CD4-positive, alpha-beta T cell treated with Interleukin-1 beta for 1 hour (primary cell): ENCODE results near the gene CHD9.
"Not testable (repeated sequence)": the region's sequence is repeated elsewhere in the genome, so short reads cannot be mapped to it uniquely, and the experiment has no call there.

Source experiments
- DNase-seq, 2 donors: peaks; one replicate each; pipeline ENCODE4 v3.0.0-alpha.2; 2020 to 2022

The CHD9 gene

GRCh38 chr16:53209877-53210276, 155.1 kb downstream of the CHD9 start:
- no peak for DNase-seq

- DNase-seq: no peak
These were observed 156.5 kb downstream of the CHD9 start for GRCh38 chr16:53211253-53211652.

- DNase-seq: no peak
These were observed 158.1 kb downstream of the CHD9 start for GRCh38 chr16:53212893-53213223.

DNA sequence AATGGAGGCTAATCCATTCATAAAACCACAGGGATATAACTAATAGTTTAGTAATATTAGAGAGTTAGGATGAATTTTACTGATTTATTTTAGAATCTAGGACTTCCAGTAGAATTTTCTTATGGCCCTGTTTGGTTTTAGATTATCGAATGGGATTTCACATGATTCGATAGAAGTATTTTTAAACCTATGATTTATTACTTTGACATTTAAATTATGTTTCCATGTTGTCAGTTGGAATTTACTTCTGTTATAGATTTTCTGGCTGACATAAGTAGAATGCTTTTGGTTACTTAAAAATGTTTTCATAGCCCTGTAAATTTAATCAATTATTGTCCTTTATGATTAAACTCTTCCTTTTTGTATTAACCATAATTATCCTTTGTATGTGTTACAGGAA, 158.8 kb downstream of the CHD9 start:
- DNase-seq: no peak

- DNase-seq: peak in 1 of 2 donors; percentile 4
These were observed 162.0 kb downstream of the CHD9 start for GRCh38 chr16:53216798-53217197.

GRCh38 chr16:53219371-53219770, 164.6 kb downstream of the CHD9 start:
- DNase-seq: no peak

DNA sequence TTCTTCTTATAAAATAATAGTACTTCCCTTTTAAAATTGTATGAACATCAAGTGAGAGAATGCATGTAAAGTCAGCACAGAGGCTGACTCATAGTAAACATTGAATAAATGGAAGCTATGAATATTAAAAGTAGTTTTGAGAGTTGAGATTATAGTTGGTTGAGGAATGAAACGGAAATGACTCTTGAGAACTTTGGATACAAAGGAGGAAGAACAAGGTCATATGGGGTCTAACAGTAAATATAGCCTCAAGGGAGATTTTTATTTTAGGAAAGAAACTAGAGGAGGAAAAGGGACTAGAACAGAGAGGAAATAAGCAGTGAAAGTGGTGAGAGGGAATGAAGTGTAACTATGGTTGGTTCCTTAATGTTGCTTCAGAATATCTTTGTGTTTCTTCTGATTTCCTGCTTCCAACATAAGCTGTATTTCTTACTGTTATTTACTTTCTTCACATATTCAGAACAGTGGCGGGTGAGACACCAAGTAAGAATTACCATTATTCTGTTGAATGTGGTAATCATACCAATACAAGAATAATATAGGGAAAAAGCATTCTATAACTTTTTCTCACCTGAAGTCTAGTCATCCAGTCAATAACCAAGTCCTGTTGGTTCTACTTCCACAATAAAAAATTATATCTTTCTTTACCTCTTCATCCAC, 165.1 kb downstream of the CHD9 start:
- no peak for DNase-seq

DNA sequence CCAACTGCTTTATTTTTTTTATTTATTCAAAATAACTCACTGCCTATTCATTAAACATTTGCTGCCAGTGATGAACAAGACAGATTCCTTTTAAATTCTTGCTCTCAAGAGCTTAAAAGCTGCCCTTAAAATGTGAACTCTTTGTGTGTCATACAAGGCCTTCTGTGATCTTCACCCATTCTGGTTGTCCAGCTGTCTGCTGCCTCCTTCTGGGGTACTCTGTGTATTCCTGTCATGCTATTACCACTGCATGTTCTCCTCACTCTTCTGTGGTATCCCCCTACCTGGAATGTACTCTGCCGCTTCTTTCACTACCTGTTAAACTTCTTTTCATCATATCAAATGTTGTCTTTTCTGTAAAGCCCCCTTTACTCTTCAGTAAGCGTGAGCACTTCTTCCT, 165.8 kb downstream of the CHD9 start:
- peak; percentile 3 to 4 for DNase-seq

GRCh38 chr16:53224951-53225533, 170.3 kb downstream of the CHD9 start:
- DNase-seq: no peak

DNA sequence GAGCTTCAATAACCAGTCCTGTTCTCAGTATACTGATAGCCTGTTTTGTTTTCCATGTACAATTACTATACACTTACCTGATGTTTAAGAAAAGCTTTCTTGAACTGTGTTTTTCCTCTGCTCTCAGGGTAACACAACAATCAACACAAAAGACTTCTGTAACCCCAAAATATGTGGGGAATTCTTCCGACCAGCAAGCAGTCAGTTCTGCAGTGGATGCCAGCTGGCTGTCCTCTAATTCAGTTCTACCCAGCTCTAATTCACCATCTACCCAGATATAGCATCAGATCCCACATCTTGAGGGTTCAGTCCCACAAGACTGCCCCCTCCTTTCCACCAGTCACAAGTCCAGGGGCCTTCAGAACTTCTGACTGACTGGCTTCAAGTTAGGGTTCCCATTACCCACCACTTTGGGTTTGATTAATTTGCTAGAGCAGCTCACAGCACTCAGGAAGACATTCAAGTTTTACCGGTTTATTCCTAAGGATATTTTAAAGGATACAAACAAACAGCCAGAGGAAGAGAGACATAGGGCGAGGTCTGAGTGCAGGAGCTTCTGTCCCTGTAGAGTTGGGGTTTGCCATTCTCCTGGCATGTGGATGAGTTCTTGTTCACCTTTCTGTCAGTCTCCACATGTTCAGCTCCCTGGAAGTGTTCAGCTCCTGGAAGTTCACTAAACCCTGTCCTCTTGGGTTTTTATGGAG, 178.2 kb downstream of the CHD9 start:
- DNase-seq: no peak

DNA sequence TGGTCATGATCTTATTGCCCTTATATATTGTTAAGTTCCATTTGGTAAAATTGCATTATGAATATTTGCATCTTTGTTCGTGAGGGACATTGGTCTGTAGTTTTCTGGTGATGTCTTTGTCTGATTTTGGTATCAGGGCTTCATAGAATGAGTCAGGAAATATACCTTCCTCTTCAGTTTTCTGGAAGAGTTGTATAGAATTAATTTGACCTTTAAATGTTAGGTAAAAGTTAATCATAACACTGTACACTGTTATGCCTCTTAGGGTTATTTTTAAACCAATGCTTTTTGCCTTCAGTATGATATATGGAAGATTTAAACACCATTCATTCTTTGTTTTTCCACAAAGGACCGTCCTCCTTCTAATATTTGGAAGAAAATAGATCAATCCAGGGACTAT, 180.0 kb downstream of the CHD9 start:
- DNase-seq: no peak

DNA sequence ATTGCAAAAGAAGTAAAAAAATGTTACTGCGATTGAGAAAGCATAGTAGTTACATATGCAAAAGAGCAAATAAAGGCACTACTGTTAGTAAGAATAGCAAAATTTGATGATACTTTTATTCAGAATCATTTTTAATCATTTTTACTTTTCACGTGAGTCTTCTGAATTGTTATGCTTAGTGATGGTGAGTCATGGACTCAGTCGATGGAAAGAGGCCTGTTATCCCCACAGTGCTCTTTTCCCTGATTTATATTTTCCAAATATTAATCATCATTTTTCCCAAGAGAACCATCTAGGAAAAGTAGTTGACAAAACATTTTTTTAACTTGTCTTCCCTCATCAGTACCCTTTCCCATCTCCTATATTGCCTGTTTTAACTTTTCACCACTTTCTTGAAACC, 181.1 kb downstream of the CHD9 start:
- no peak for DNase-seq

GRCh38 chr16:53249331-53249730, 194.5 kb downstream of the CHD9 start:
- no peak for DNase-seq

DNA sequence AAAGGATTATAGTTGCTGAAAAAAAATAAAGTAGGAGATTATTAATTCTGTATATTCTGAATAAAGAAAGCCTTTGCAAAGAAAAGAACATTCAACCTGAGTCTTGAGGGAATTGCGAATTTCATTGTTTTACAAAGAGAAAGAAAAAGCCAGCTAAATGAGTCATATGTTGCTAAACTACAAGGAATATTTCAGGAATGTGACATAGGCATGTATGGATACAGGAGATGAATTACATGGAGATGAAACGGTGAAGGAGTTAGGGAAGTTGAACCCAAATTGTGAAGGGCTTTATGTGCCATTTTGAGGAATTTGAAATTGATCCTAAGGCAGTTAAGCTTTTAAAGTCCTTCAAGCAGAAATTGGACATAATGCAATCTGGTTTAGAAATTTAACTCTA, 202.2 kb downstream of the CHD9 start:
- DNase-seq: no peak

DNA sequence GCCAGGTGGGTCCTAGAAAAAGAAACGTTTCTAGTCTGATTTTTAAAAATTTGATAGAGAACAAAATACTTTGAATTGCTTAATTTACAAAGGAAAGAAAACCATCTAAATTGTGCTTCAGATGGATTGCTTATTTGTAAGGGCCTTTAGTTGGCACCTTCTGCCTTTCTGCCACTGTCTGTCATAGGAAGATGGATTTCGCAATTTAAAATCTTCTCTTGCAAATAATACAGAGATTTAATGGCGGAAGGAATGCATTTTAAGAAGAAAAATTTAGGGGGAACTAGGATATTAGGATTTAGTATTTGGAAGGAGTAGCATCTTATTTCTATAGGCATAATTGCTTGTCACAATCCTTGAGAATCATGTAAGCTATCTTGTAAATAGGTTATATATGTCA, 204.0 kb downstream of the CHD9 start:
- DNase-seq: no peak

DNA sequence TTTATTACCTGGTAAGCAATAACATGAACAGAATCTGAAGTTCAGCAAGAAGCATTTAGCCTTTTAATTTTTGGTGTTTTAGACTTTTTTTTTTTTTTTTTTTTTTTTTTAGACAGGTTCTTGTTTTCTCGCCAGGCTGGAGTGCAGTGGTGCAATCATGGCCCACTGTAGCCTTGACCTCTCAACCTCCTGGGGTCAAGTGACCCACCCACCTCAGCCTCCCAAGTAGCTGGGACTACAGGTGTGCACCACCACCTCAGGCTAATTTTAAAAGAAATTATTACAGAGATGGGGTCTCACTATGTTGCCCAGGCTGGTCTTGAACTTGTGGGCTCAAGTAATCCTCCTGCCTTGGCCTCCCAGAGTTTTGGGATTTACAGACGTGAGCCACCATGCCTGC, 206.5 kb downstream of the CHD9 start:
- DNase-seq: no peak

DNA sequence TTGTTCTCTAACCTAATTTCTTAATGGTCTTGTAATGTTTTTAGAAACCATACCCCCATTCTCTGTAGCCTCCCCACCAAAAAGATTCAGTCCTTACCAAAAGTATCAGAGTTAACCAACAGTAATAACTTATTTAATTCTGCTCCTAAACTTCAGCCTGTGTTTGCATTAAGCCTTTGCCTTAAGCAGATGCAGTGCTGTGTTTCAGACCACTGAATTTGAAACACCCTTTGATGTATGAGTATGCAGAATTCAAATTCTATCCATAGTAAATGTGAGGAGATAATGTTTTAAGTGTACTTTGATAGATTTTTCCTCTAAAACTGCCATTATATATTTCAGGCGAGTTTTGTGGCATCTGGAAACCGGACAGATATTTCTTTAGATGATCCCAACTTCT, 207.9 kb downstream of the CHD9 start:
- no peak for DNase-seq

GRCh38 chr16:53266156-53266555, 211.4 kb downstream of the CHD9 start:
- no peak for DNase-seq

DNA sequence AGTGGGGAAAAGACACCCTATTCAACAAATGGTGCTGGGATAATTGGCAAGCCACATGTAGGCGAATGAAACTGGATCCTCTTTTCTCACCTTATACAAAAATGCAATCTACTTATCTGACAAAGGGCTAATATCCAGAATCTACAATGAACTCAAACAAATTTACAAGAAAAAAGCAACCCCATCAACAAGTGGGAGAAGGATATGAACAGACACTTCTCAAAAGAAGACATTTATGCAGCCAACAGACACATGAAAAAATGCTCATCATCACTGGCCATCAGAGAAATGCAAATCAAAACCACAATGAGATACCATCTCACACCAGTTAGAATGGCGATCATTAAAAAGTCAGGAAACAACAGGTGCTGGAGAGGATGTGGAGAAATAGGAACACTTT, 223.7 kb downstream of the CHD9 start:
- not testable (repeated sequence) for DNase-seq

DNA sequence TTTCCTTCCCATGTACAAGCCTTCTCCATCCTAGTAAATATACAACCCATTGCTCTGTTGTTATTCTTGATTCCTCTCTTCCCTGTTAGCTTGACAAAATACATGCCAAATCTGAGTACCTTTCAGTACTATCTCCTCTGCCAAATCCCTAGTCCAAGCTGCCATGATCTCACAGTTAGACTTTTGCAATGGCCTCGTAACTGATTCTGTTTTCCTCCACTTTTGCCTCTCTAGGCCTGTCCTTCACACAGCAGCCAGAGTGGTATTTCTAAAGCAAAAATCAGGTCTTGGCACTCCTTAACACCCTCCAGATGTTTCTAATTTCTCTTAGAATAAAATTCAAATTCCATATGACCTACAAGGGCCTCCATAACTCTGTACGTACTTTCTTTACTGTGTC, 226.5 kb downstream of the CHD9 start:
- no peak for DNase-seq

DNA sequence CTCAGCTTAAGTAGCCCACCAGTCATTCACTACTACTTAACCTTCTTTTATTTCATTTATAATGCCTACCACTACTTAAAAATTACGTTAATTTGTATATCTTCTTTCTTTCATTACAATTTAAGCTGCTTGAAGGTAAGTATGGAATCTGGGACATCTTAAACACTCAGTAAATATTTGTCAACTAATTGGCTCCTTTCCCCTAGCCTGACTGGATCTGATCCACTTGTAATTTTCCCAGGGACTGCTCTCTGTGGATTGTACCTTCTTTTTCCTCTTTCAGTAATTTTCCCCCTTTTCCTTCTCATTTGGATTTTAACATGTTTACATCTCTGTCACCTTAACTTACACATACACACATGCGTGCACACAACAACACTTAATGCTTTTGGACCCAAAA, 227.1 kb downstream of the CHD9 start:
- DNase-seq: no peak

GRCh38 chr16:53282328-53282727, 227.5 kb downstream of the CHD9 start:
- no peak for DNase-seq

GRCh38 chr16:53282975-53283946, 228.5 kb downstream of the CHD9 start:
- DNase-seq: peak in 1 of 2 donors; percentile 29
